Stomach (tissue), 4 donors: ENCODE measurements around the gene RNH1.

Source experiments
- CTCF ChIP-seq, 7 experiments: fragments of 450-650 bp in 4 of 7; fragments of 200-600 bp in 3 of 7; sonication (generic) in 3 of 7; IDR thresholded peaks; one replicate each; pipeline ENCODE4 v1.5.1; 2016 to 2019; ENCODE audit warnings: antibody characterized with exemption in 7 of 7, control low read depth in 2 of 7, mild to moderate bottlenecking in 1 of 7
- EP300 ChIP-seq: sonication (generic); formaldehyde crosslinking; IDR thresholded peaks from one replicate; pipeline ENCODE4 v1.6.1; 2017; ENCODE audit warnings: antibody characterized with exemption
- POLR2A ChIP-seq, 4 donors: fragments of 450-650 bp; IDR thresholded peaks; one replicate each; pipeline ENCODE4 v1.6.1; 2016; ENCODE audit warnings: antibody characterized with exemption in 4 of 4, control low read depth in 2 of 4, mild to moderate bottlenecking in 1 of 4, moderate library complexity in 1 of 4
- POLR2AphosphoS5 ChIP-seq, 3 donors: sonication (generic); formaldehyde crosslinking; IDR thresholded peaks; one replicate each; pipeline ENCODE4 v1.6.1; 2016; ENCODE audit warnings: antibody characterized with exemption in 3 of 3

- TF ChIP-seq CTCF (IDR thresholded peaks at IDR 0.05) (no peak), POLR2A (IDR thresholded peaks at IDR 0.05) (no peak), POLR2AphosphoS5 (IDR thresholded peaks at IDR 0.05) (no peak), EP300 (no peak)
Observed at GRCh38 chr11:531919-532526, 25.0 kb upstream of the RNH1 start.
